ENCODE data around the gene PRCP.

DNA sequence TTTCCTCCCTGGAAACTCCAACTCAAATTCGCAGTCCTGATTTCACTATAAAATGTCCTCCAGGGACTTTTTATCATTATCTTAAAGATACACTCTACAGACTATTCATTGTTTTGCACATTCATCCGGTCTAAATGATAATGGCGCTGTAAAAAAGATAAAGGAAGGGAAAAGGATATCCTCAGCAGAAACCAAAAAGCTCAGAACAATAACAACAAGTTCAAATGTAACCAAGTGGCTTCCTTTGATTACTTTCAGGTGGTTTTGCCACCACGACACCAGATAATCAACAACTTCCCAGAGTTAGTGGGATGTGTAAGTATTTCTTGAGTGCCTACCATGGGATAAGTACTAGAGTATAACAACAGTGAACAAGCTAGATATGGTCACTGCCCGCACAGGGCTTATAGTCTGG is 26.3 kb downstream of the PRCP start:
- TF ChIP-seq, protein P1, sequence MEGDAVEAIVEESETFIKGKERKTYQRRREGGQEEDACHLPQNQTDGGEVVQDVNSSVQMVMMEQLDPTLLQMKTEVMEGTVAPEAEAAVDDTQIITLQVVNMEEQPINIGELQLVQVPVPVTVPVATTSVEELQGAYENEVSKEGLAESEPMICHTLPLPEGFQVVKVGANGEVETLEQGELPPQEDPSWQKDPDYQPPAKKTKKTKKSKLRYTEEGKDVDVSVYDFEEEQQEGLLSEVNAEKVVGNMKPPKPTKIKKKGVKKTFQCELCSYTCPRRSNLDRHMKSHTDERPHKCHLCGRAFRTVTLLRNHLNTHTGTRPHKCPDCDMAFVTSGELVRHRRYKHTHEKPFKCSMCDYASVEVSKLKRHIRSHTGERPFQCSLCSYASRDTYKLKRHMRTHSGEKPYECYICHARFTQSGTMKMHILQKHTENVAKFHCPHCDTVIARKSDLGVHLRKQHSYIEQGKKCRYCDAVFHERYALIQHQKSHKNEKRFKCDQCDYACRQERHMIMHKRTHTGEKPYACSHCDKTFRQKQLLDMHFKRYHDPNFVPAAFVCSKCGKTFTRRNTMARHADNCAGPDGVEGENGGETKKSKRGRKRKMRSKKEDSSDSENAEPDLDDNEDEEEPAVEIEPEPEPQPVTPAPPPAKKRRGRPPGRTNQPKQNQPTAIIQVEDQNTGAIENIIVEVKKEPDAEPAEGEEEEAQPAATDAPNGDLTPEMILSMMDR (conservative IDR thresholded peaks at IDR 0.05; ENCODE audit: low read depth, low read length) = no peak
- TF ChIP-seq EZH2 (IDR thresholded peaks at IDR 0.05; ENCODE audit: borderline replicate concordance, low read depth, low read length, poor library complexity, severe bottlenecking) = no peak
